Stimulated activated CD4-positive, alpha-beta T cell treated with anti-CD3 and anti-CD28 coated beads, Interleukin-4, amount 100 ng/mL, for 24 hours (primary cell): Measurements from ENCODE around the gene RASD2.

Experiments
- DNase-seq: peaks from one replicate; pipeline ENCODE4 v3.0.0-alpha.2; 2020

Gene RASD2

DNA sequence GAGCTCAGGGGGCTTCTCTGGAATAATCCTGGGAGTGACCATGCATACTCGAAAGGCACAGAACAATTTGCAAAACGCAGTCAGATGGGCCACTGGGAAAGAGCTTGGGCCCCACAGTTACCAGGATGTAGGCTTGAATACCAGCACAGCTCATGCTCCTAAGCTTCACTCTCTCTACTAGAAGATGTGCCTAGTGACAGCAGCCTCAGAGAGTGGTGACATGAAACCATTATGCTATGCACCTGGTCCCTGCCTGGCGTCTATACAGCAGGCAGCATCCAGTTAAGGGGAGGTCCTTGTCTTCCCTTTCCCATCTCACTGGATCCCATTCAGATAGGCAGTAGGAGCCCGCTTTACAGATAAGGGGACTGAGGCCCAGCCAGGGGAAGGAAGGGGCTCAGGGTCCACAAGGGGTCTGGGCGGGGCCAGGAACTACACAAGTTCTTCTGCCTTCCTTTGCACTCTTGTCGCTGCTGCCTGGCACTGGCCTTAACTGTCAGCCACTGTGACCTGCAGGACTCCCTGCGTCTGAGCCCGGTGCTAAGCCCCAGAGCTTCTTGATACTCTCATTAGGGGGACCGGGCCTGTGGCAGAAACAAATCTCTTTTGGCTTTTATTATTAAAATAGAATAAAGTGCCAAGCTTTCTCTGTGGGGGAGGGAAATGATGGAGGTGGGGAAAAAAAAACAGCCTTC lies 21.2 kb upstream of the RASD2 start:
- DNase-seq = no peak

DNA sequence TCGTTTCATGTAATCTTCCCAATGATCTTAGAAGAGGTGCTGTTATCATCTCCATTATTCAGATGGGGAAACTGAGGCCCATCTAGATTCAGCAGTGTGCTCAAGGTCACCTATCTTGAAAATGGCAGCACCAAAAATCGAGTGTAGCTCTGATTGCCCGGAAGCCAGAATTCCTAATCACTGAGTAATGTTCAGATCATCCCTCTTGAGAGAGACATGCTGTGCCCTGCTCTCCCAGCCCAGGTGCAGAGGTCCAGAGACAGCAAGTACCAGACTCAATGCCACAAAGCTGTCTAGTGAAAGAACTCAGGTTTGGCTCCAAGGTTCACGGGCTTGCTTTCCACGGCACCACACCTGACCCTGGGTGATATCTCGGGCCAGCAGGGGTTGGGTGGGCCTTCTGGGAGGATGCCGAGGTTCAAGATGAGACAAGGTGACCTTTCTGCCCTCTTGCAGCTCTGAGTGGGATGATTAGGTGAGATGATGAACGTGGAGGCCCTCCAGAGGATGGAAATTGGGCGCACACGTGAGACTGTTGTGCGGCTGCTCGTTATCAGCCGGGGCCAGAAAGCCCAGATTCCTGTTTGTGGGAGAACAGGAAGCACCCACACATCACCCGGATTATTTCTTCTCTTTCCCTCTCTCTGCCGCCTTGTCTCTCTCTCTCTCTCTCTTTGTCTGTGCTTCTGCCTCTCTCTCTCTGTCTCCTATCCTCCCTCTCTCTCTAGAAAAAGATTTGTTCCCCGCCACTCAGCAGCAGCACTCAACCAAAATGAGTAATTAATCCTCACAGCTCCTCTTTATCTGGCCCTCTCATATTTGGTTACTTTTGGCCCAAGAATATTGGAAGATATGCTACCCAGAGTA lies 19.0 kb upstream of the RASD2 start:
- DNase-seq = no peak

DNA sequence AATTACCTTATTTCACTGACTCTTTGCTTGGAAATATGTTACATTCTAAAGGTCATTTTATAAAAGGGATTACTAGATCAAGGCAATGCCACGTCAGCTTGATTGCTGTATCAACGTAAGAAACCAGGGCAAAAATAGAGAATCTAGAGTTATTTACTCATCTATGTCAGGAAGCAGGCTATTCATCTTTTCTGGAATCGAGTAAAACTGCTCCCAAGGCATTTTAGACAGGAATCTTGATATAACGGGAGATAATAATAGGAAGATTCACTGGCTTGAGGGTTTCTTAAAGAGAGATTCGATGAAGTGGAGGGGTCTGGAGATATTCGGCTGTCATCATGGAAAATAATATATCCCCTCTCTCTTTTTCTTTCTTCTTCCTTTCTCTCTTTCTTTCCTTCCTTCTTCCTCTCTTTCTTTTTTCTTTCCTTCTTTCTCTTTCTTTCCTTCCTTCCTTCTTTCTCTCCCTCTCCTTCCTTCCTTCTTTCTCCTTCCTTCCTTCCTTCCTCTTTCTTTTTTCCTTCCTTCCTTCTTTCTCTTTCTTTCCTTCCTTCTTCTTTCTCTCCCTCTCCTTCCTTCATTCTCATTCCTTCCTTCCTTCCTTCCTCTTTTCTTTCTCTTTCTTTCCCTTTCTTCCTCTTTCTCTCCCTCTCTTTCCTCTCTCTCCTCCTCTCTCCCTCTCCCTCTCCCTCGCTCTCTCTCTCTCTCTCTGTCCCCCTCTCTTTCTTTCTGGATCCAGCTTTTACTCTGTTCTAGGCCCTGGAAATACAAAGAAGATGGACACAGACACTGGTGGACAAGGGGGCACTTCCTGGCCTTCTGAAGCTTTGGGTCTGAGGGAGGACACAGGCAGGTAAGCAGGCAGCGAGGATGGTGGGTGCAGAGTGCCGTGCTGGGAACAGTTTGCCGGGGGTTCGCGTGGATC lies 18.1 kb upstream of the RASD2 start:
- DNase-seq = no peak

GRCh38 chr22:35523167-35523947 lies 17.3 kb upstream of the RASD2 start:
- DNase-seq = no peak

DNA sequence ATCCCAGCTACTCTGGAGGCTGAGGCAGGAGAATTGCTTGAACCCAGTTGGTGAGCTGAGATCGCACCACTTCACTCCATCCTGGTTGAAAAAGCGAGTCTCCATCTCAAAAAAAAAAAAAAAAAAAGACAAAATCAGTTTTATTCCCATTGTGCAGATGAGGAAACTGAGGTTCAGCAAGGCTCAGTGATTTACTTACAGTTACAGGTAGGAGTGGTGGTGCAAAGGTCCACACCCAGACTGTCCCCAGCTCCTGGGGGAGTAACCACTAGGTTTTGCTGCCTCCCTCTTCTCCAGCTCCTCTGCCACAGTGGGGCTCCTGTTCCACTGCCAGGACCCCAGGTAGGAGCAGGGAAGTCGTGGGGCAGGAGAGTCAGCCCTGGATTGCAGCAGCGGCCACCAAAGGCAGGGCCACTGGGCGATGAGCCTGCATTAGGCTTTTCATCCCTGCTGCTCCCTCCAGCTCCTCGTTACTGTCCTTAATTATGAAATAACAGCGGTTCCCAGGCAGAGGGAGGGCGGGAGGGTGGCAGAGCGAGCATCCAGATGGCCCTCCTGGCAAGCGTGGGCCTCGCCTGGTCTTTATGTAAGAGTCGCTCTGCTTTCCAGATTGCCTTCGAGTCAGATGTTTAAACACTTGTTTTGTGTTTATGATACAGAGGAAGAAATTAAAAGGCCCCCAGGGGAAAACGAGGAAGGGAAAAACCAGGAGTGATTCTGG lies 15.5 kb upstream of the RASD2 start:
- no peak for DNase-seq

- no peak for DNase-seq
These were observed 14.8 kb upstream of the RASD2 start for GRCh38 chr22:35525687-35526332.

- no peak for DNase-seq
These were observed 14.2 kb upstream of the RASD2 start for GRCh38 chr22:35526333-35526979.

GRCh38 chr22:35528927-35529326 lies 11.7 kb upstream of the RASD2 start:
- no peak for DNase-seq

GRCh38 chr22:35530700-35531099 lies 9.9 kb upstream of the RASD2 start:
- no peak for DNase-seq

DNA sequence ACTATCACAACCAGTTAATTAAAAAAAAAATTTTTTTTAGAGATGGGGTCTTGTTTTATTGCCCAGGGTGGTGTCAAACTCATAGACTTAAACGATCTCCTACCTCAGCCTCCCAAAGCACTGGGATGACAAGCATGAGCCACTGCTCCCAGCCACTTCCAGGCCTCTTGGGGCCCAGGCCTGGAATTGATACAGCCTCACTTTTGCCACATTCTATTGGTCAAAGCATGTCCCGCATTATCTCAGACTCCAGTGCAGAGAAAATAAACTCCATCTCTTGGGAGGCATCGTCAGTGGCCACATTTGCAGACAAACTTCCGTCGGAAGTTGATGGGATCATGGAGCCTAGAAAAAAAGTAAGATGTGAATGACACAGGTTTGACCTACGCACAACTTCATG lies 9.4 kb upstream of the RASD2 start:
- no peak for DNase-seq

- no peak for DNase-seq
These were observed 9.0 kb upstream of the RASD2 start for GRCh38 chr22:35531676-35532075.

DNA sequence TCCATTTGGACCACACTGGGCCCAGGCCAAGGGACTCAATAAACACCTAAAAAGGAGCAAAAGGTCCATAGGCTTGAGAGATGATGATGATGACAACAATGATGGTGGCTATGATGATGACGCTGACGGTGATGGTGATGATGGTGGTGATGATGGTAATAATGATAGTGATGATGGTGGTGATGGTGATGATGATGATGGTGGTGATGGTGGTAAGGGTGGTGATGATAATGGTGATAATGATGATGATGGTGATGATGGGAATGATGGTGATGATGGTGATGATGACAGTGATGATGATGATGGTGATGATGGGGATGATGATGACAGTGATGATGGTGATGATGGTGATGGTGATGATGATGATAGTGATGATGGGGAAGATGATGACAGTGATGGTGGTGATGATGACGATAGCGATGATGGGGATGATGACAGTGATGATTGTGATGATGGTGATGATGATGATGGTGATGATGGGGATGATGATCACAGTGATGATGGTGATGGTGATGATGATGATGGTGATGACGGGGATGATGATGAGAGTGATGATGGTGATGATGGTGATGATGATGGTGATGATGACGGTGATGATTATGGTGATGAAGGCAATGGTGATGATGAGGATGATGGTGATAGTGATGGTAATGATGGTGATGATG lies 7.1 kb upstream of the RASD2 start:
- no peak for DNase-seq

- DNase-seq = no peak
These were observed 6.5 kb upstream of the RASD2 start for GRCh38 chr22:35534091-35534490.

- DNase-seq = no peak
These were observed 3.4 kb upstream of the RASD2 start for GRCh38 chr22:35537232-35537631.

GRCh38 chr22:35538801-35539321 lies 1.8 kb upstream of the RASD2 start:
- DNase-seq = peak; percentile 41

DNA sequence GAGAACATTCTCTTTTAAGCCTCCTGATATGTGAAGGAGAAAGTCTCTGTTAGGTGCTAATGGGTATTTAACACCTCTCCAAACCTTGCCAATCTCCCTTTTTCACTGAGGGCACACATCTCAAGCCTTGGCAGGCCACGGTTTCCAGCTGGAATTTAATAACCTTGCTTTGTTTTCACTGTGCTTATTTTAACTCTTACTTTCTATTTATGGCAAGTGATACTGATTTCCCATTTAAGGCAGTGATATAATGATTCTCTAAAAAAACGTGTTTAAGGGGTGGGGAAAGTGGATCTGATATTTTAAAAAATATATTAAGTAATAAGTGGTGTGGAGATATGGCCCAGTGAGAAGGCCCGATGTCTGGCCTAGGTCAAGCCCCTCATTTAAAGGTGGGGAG lies 1.1 kb upstream of the RASD2 start:
- DNase-seq = no peak

DNA sequence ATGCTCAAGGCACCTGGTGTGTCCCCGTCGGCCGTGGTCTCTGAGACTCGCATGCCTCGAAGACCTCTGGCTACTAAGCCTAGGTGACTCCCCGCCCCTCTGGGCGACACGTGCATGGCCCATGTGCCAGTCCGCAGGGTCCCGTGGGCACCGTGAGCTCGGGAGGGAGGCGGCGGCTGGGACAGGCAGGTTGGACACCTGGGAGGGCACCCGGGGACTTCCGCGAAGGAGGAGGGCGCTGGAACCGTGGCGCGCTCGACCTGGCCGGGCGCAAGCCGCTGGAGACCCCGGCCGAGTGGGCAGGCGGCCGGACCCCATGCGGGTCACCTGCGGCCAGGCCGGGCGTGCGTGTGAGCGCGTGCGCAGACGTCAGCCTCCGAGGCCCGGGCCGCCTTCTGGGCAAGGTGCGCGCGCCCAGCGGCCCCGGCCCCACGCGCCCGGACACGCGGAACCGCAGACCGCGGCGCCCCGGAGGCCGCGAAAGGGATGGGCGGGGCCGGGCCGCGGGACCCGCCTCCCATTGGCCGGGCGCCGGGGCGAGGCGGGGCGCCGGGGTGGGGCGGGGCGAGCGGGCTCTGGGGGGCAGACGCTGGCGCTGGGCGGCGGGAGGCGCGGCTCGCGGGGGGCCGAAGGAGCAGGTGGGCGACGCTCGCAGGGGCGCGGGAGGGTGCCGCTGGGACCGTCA lies 579 bp upstream of the RASD2 start:
- DNase-seq = peak; percentile 58

DNA sequence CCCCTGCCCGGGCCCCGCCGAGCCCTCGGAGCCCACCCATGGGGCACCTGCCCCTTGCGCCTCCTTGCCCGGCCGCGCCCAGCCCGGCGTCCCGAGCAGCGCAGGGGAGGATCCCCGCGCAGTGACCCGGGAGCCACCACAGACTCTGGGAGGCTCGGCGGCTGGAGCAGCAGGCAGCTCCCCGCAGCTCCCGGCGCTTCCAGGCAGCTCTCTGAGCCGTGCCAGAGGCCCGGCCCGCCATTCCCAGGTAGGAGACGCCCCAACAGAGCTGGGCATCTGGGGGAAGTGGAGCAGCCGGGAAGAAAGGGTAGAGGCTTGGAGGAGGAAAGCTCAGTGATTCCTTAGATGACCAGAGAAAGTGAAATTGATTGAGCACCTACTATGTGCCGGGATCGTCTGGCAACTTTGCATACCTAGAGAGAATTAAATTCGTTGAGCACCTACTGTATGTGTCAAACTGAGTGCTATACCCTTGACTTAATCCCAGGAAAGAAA lies 670 bp downstream of the RASD2 start:
- no peak for DNase-seq
